ENCODE measurements around the gene STK36. TPM values are rescaled to one million over a fixed set of nuclear protein-coding genes. Genes with fewer than 3 reads are reported as not detected.

The STK36 gene
- total RNA-seq = 42.1 to 63.2 TPM (median 42.7 TPM) in 3 replicates
- long read RNA-seq, full-length matches to known transcripts = 8 of 28 reads
- long read RNA-seq, partial matches to known transcripts = 4 of 28 reads
- long read RNA-seq, other reads (novel, unspliced or antisense) = 16 of 28 reads

- H3K27me3 Mint-ChIP-seq (ENCODE audit: low read depth) = no peaks in the 10 kb centered on the region
Measured at GRCh38 chr2:218671654-218672566, at the start of gene STK36, which contains the start of gene RNF25. STK36 (plus strand) TSS chr2:218672086; CDS start chr2:218672830, 744 bp downstream. RNF25 (minus strand) TSS chr2:218672002; CDS start chr2:218671970, 32 bp downstream.

GRCh38 chr2:218622606-218623365, 49.1 kb upstream of the STK36 start:
- Mint-ChIP-seq H3K27ac (ENCODE audit: unreplicated experiment) (no peak overlapping the region), H3K4me3 (ENCODE audit: unreplicated experiment) (no peak overlapping the region), H3K9me3 (ENCODE audit: low read depth) (no peaks in the 10 kb centered on the region)

More at GRCh38 chr2:218671654-218672566, at the start of gene STK36, which contains the start of gene RNF25:
- Mint-ChIP-seq H3K36me3 (ENCODE audit: low read depth) (peaks cover 10% of the 10 kb centered on the region), H3K4me1 (ENCODE audit: low read depth) (peaks cover 21% of the 10 kb centered on the region), H3K27ac (ENCODE audit: unreplicated experiment) (peak within 1 kb of the TSS; percentile 97), H3K4me3 (ENCODE audit: unreplicated experiment) (peak within 1 kb of the TSS; percentile 97), H3K9me3 (ENCODE audit: low read depth) (no peaks in the 10 kb centered on the region)
- no peak for DNase-seq (ENCODE audit: low spot score)
- no peak for TF ChIP-seq CTCF (IDR thresholded peaks at IDR 0.05)

GRCh38 chr2:218623366-218623705, 48.5 kb upstream of the STK36 start:
- Mint-ChIP-seq H3K4me3 (ENCODE audit: unreplicated experiment) (no peak overlapping the region), H3K9me3 (ENCODE audit: low read depth) (no peaks in the 10 kb centered on the region), H3K27me3 (ENCODE audit: low read depth) (no peaks in the 10 kb centered on the region), H3K36me3 (ENCODE audit: low read depth) (peaks cover 5% of the 10 kb centered on the region), H3K4me1 (ENCODE audit: low read depth) (peaks cover 8% of the 10 kb centered on the region), H3K27ac (ENCODE audit: unreplicated experiment) (no peak overlapping the region)
- no peak for TF ChIP-seq CTCF (IDR thresholded peaks at IDR 0.05)
- no peak for DNase-seq (ENCODE audit: low spot score)

More at GRCh38 chr2:218622606-218623365, 49.1 kb upstream of the STK36 start:
- no peak for DNase-seq (ENCODE audit: low spot score)
- TF ChIP-seq CTCF (IDR thresholded peaks at IDR 0.05) = no peak
- H3K27me3 Mint-ChIP-seq (ENCODE audit: low read depth) = no peaks in the 10 kb centered on the region
- peaks cover 8% of the 10 kb centered on the region for H3K4me1 Mint-ChIP-seq (ENCODE audit: low read depth)
- H3K36me3 Mint-ChIP-seq (ENCODE audit: low read depth) = peaks cover 5% of the 10 kb centered on the region

GRCh38 chr2:218626369-218626768, 45.5 kb upstream of the STK36 start:
- DNase-seq (ENCODE audit: low spot score) = no peak
- H3K4me3 Mint-ChIP-seq (ENCODE audit: unreplicated experiment) = no peak overlapping the region

More at GRCh38 chr2:218626369-218626768, 45.5 kb upstream of the STK36 start:
- no peaks in the 10 kb centered on the region for H3K36me3 Mint-ChIP-seq (ENCODE audit: low read depth)
- H3K4me1 Mint-ChIP-seq (ENCODE audit: low read depth) = peaks cover 13% of the 10 kb centered on the region
- no peaks in the 10 kb centered on the region for H3K27me3 Mint-ChIP-seq (ENCODE audit: low read depth)
- H3K27ac Mint-ChIP-seq (ENCODE audit: unreplicated experiment) = no peak overlapping the region
- TF ChIP-seq CTCF (IDR thresholded peaks at IDR 0.05) = no peak
- H3K9me3 Mint-ChIP-seq (ENCODE audit: low read depth) = no peaks in the 10 kb centered on the region

Data from chondrocyte (in vitro differentiated cells).